ENCODE data around the gene ZSCAN31. TPM values are rescaled to one million over a fixed set of nuclear protein-coding genes. Genes with fewer than 3 reads are reported as not detected.
"Not testable (repeated sequence)": the region's sequence is repeated elsewhere in the genome, so short reads cannot be mapped to it uniquely, and the experiment has no call there.

The ZSCAN31 gene
- total RNA-seq, 4 donors from 2014 or later, result 2.4 to 14.1 (median 7.5) TPM

DNA sequence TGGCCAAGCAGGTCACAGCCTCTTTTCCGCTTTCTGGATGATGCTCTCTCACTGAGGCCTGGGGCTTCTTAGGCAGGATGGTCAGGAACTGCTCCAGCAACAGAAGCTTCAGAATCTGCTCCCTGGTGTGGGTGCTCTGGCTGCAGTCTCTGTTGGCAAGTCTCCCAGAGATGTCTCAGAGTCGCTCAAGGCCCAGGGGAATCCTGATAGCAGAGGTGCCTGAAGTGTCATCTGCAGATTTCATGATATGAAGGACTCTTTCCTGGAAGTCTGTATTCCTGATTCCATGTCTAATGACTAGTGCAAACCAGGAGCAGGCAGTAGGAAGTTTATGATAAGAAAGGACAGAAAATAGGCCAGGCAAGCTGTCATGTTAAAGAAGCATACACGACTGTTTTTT lies 20.3 kb downstream of the ZSCAN31 start:
- no peaks in the 10 kb centered on the region for H3K9me3 ChIP-seq
- H3K27ac ChIP-seq, result no peak overlapping the region
- no peak for ATAC-seq

GRCh38 chr6:28312939-28313338 lies 23.0 kb downstream of the ZSCAN31 start:
- Histone ChIP-seq H3K27me3 (no peaks in the 10 kb centered on the region), H3K36me3 (no peaks in the 10 kb centered on the region), H3K4me3 (no peak overlapping the region), H3K4me1 (no peaks in the 10 kb centered on the region), H3K27ac (no peak overlapping the region), H3K9me3 (no peaks in the 10 kb centered on the region)
- TF ChIP-seq POLR2A (IDR thresholded peaks at IDR 0.05) (no peak), CTCF (IDR thresholded peaks at IDR 0.05 in 4 of 5, conservative IDR thresholded peaks at IDR 0.05 in 1 of 5) (no peak)
- in situ Hi-C loops (cut with MboI; ENCODE audit: low sequenced_read_pairs in 4 of 4) (no loop called here), intact Hi-C loops (cut with DNase I; ENCODE audit: low total_unique reads) (no loop called here)
- no peak for ATAC-seq
- DNase-seq, result no peak

More for the DNA sequence above, 20.3 kb downstream of the ZSCAN31 start:
- H3K4me1 ChIP-seq, result no peaks in the 10 kb centered on the region
- H3K27me3 ChIP-seq, result no peaks in the 10 kb centered on the region
- TF ChIP-seq CTCF (IDR thresholded peaks at IDR 0.05 in 4 of 5, conservative IDR thresholded peaks at IDR 0.05 in 1 of 5) (no peak), POLR2A (IDR thresholded peaks at IDR 0.05) (no peak)
- no peak overlapping the region for H3K4me3 ChIP-seq
- in situ Hi-C loops (cut with MboI; ENCODE audit: low sequenced_read_pairs in 4 of 4), result no loop called here
- DNase-seq, result no peak
- intact Hi-C loops (cut with DNase I; ENCODE audit: low total_unique reads), result no loop called here
- H3K36me3 ChIP-seq, result no peaks in the 10 kb centered on the region

- DNase-seq (no peak), ATAC-seq (no peak)
- intact Hi-C loops (cut with DNase I; ENCODE audit: low total_unique reads), result no loop called here
- Histone ChIP-seq H3K4me1 (no peaks in the 10 kb centered on the region), H3K27ac (no peak overlapping the region), H3K36me3 (no peaks in the 10 kb centered on the region), H3K27me3 (no peaks in the 10 kb centered on the region), H3K4me3 (no peak overlapping the region), H3K9me3 (no peaks in the 10 kb centered on the region)
- in situ Hi-C loops (cut with MboI; ENCODE audit: low sequenced_read_pairs in 4 of 4), result no loop called here
- TF ChIP-seq CTCF (IDR thresholded peaks at IDR 0.05 in 4 of 5, conservative IDR thresholded peaks at IDR 0.05 in 1 of 5) (no peak), POLR2A (IDR thresholded peaks at IDR 0.05) (no peak)
Measured at GRCh38 chr6:28311139-28311823, 24.7 kb downstream of the ZSCAN31 start.

DNA sequence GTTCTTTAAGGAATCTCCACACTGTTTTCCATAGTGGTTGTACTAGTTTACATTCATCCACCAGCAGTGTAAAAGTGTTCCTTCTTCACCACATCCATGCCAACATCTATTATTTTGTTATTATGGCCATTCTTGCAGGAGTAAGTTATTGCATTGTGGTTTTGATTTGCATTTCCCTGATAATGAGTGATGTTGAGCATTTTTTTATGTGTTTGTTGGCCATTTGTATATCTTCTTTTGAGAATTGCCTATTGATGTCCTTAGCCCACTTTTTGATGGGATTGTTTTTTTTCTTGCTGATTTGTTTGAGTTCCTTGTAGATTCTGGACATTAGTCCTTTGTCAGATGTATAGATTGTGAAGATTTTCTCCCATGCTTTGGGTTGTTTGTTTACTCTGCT lies 29.6 kb downstream of the ZSCAN31 start:
- ATAC-seq; H3K4me1 ChIP-seq; H3K27ac ChIP-seq; H3K27me3 ChIP-seq; H3K9me3 ChIP-seq; H3K36me3 ChIP-seq; DNase-seq; in situ Hi-C loops (cut with MboI; ENCODE audit: low sequenced_read_pairs in 4 of 4); intact Hi-C loops (cut with DNase I; ENCODE audit: low total_unique reads); H3K4me3 ChIP-seq: not testable (repeated sequence)

- TF ChIP-seq CTCF (IDR thresholded peaks at IDR 0.05 in 4 of 5, conservative IDR thresholded peaks at IDR 0.05 in 1 of 5), result no peak
- no peak for TF ChIP-seq POLR2A (IDR thresholded peaks at IDR 0.05)
- Histone ChIP-seq H3K4me1 (no peaks in the 10 kb centered on the region), H3K4me3 (no peak overlapping the region), H3K27me3 (no peaks in the 10 kb centered on the region), H3K27ac (no peak overlapping the region), H3K36me3 (peaks cover 0 to 1% of the 10 kb centered on the region in 2 donors), H3K9me3 (no peaks in the 10 kb centered on the region)
- intact Hi-C loops (cut with DNase I; ENCODE audit: low total_unique reads), result no loop called here
- DNase-seq, result no peak
- in situ Hi-C loops (cut with MboI; ENCODE audit: low sequenced_read_pairs in 4 of 4), result no loop called here
- no peak for ATAC-seq
Measured at GRCh38 chr6:28303570-28303969, 32.4 kb downstream of the ZSCAN31 start.

Data from gastrocnemius medialis (tissue), 4 donors.